HG03103 (cell line): ENCODE measurements around the gene EEIG2.

Source experiments
- ATAC-seq: cut with Tn5 transposase; IDR thresholded peaks from one replicate; pipeline ENCODE4 v1.9.1; 2021; ENCODE audit warnings: low read depth; ENCODE audit not compliant: unreplicated experiment

The EEIG2 gene

DNA sequence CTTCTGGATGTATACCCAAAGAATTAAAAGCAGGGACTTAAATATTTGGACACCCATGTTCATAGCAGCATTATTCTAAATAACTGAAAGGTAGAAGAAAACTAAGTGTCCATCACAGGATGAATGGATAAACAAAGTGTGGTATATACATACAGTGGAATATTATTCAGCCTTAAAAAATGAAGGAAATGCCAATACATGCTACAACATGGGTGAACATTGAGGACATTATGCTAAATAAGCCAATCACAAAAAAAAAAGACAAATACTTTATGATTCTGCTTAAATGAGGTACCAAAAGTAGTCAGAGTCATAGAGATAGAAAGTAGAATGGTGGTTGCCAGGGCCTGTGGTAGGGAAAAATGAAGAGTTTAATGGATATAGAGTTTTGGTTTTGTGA, 14.1 kb downstream of the EEIG2 start:
- no peak for ATAC-seq

DNA sequence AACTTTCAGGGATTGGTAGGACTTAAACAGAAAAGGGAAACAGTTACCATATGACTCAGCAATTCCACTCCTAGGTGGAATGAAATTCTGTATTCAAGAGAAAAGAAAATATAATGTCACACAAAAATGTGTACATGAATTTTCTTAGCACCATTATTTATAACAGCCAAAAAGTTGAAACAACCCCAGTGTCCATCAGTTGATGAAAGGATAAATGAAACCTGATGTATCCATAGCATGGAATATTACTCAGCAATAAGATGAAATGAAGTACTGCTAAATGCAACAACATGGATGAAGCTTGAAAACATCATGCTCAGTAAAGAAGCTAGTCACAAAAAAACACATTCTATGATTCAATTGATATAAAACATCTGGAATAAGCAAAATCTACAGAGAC, 15.5 kb downstream of the EEIG2 start:
- no peak for ATAC-seq

DNA sequence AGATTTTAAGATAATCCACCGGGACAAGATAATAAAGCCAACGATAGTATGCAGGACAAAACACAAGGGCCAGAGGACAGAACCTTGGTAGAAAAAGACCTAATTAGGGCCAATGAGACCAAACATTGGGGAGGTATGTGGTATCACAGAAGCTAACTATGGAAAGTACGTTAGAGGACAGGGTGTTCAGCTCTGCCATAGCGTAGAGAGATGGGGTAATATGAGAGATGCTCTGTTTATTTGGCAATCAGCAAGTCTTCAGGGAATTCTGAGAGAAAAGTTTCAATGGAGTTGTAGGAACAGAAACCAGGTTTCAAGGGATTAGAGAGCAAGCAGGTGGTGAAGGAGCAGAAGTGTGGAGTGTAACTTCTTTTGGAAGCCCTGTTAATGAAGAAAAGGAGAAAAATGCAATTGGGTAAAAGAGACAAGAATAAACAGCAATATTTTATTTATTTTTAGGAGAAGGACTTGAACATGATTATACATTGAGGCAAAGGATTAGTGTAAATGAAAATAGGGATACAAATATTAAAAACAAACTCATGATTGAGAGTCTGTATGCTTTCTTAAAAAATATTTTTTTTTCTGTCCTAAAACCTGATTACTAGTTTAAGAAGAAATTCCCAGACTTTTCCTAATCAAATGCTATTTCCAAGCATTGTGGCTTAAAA, 24.0 kb downstream of the EEIG2 start:
- ATAC-seq, result no peak

DNA sequence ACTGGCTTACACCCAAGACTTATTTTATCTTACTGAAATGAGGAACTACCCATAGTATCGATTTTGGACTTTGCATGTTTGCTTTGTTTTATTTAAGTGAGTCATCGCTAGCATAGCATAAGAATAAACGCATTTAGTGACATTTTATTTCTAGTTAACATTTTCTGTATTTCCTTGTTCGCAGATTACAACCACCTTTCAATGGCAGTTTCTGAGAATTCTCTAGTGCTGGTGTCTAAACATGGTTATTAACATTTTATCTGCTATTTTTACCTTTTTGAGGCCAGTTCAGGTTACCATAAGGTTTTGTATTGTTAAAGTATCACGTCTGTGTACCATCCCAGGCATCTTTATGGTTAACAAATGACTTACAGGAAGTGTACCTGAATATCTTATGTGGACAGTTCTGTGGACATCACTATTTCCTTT, 24.5 kb downstream of the EEIG2 start:
- no peak for ATAC-seq

DNA sequence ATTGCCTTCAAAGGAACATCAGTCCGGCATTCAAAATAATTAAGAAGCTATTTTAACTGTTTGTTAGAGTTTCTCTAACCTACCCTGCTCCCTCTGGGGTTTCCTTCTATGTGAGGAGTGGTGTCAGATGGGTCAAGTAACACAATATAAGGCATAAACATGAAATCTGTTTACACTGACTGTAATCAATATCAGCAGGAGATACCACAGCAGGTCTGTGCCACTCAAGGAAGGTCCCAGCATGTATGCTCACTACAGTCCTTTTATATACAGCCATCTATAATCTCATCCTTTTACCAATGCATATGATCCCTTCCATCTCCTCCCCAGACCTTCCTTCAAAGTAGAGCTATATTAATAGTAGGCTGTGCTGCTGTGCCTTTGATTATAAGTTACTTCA, 25.4 kb downstream of the EEIG2 start:
- no peak for ATAC-seq

DNA sequence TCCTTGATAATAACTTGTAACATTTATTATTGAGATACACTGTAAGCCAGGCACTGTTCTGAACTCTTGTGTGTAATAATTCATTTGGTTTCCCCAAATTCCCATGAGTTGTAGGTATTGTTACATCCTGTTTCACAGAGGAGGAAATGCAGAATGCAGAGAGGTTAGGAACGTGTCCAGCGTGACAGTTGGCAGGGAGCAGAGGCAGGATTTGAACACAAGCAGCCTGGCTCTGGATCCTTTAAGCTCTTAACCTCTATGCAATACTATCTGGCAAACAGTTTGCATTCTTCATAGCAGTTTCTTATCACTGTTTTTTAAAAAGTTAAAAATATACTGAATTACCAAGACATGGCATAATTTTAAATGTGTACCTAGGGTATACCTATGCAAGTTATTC, 30.5 kb downstream of the EEIG2 start:
- no peak for ATAC-seq

DNA sequence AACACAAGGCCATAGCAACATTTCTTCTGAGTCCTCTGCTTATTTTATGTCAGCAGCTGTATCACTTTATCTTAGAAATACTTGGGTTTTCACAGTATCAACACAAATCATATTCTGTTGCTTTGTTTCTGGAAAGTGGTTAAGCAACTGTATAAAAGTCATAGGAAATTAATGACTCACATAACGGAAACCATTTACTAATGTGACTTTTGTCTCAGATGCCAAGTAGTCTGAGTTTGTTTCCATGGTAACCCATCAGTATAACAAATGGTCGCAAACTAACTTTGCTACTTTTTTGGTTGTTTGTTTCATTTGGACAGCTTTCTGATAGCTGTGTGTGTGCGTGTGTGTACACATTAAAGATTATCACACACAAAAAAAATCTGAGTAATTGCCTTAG, 31.1 kb downstream of the EEIG2 start:
- ATAC-seq, result no peak

DNA sequence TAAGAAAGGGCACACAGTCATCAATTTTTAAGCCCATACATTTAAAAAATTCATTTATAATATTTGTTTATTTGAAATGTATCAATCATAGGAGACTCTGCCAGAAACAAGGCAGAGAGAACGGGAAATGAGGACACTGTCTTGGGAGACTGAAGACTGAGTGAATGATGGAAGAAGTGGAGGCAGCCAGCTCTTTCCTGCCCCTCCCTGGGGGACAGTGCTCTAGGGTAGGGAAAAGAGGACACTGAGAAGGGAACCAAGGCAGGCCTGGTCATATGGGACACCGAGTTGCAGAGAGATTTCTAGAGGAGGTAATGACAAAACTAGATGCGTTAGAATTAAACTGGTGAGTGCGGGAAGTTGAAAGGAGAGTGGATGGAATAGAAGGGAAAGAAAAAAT, 31.6 kb downstream of the EEIG2 start:
- no peak for ATAC-seq

DNA sequence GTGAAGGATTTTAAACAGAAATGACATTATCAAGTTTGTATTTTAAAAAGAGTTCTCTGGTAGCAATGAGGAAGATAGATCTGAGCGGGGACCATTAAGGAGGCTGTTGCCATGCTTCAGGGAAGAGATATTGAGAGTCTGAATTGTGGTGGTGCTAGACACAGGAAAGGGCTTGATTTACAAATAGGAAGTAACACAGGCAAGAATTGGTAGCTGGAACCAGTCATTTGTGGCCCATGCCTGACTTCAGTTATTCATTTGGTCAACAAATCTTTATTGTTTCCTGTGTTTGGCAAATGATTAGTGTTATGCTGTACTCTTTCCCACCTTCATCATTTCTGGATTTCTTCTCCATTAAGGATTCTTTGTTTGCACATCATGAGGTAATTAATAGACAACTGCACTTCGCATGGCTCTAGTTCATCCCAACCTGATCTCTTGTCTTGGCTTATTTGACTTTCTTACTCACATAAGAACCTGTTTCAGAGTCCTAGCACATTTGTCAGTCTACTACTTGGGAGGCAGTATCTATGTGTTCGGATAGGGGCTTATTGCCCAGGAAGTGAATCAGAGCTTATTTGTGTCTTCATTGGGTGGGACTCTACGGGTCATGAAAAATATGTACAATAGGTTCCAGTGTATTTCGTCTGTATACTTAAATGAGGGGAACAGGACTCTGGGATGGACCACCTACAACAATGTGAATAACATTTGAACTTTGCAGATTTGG, 32.3 kb downstream of the EEIG2 start:
- no peak for ATAC-seq

DNA sequence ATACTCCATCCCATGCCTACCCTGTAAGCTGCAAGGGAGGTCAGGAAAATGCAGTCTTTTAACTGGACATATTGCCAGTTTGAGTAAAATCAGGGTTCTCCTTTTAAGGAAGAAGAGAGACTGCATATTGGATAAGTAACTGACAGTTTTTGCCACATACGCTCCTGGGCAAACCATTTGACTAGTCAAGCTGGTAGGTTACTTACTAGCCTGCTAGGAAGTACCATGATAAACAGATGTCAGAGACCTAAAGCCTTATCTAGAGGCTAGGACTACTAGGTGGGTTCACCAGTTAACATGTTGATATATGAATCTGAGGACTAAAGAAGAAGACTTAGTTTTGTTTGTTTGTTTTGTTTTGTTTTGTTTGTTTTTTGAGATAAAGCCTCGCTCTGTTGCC, 33.5 kb downstream of the EEIG2 start:
- ATAC-seq, result no peak

DNA sequence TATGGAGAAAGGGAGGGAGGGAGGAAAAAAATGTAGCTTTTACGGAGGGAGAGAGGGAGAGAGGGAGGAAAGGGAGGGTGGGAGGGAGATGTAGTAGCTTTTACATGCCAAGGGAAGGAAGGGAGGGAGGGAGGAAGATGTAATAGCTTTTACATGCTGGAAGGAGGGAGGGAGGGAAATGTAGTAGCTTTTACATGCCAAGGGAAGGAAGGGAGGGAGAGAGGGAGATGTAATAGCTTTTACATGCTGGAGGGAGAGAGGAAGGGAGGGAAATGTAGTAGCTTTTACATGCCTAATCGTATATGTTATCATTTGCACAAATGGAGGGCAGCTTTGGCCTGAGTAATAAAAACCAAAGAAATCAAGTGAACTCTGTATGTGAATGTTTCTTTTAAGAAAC, 35.6 kb downstream of the EEIG2 start:
- ATAC-seq, result no peak

DNA sequence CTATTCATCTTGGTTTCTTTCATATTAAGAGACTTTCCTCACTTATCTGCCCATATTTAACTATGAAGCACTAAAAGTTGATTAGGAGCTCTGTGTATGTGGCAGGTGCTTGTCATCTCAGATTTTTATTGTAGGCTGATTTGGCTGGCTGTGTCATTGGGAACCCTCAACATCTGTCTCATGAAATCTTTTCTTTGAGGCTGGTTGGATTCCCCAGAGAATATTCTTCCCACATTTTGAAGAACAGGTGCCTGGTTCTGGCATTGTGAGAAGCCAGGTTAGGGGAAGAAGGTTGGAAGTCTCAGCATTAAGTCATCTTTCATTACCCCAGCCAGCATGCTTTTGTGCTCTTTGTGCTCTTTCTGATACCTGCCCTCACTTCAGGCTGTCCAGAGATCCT, 37.1 kb downstream of the EEIG2 start:
- no peak for ATAC-seq

DNA sequence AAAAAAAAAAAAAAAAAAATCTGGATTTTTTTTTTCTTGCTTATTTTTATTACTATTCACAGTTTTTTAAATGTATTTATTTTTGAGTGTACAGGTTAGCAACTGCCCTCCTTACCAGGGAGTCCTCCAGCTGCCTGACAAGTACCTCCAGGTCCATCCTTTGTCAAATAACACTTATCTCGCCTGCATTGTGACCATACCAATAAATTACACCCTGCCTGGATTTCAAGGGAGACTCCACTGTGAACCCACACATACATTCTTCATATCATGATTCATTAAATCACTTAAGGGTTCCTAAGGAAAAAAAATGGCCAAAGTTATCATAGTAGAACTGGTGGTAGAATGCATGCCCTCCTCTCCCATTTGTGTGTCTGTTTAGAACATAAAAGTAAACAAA, 38.4 kb downstream of the EEIG2 start:
- ATAC-seq, result no peak

DNA sequence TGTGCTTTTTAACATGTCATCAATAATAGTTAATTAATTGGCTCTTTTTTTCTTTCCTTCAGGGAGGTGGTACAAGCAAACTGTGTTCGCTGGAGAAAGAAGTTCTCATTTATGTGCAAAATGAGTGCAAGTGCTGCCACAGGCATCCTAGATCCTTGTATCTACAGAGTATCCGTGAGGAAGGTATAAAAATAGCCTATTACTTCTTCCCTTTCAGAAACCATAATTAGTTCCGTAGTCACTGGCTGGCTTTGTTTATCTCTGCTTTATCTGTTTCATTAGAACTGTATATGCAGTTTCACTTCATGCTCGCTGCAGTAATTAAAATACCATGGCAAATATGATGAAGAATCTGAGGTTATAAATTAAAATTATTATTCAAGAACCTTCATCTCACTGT, 40.6 kb downstream of the EEIG2 start:
- no peak for ATAC-seq

DNA sequence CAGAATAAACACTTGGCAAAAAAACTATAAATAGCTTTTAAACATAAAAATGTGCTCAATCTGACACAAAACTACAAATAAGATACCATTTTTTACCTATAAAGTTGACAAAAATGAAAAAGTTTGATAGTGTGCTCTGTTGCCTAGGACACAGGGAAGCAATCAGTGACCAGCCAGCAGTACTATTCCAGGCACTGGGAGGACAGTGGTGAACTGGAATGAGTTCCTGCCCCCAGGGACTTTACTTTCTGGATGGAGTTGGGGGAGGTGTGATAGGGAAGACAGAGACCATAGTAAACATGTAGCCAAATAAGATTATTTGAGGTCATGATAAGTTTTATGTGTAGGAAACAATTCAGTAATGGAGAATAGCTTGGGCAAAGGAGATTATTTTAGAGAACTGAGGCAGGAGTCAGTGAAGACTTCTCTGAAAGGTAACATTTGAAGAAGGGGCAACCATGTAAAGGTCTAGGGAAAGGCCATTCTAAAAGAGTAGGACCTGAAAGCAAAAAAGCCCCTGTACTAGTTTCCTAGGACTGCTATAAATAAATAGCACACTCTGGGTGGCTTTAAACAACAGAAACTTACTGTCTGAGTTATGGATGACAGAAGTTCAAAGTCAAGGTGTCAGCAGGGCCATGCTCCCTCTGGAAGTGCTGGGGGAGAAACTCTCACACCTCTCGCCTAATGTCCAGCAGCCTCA, 42.0 kb downstream of the EEIG2 start:
- ATAC-seq, result no peak

DNA sequence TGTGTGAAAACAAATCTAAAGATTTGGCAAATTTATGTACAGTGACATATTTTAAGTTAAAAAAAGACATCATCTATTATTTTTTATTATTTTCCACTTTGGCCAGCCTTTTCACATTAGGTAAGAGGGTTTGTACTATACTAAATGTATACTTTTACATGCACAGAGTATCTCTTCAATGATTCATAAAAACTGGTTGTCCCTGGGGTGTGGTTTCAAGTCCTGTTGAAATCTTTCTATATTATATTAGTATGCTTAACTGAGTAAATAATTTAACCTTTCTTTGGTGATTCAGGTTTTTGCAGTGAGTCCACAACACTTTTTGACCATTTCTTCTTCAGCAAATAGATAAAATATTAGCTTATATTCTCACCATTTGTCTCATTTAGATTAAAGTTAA, 45.7 kb downstream of the EEIG2 start:
- no peak for ATAC-seq

DNA sequence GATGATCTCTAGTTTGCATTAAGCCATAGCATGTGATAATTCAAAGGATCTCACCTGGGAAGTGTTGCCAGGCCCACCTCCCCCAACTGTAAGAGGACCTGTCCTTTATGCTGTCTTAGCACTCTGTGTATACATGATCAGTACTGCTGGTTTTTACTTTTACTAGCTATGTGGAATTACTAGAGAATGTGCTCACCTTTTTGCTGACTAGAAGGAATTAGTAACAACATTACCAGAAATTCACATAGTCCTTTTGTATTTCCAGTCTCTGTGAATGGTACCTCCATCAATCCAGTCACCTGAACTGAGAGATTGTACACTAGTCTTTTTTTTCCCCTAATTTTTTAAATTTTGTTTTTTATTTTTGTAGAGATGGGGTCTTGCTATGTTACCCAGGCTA, 46.6 kb downstream of the EEIG2 start:
- no peak for ATAC-seq

DNA sequence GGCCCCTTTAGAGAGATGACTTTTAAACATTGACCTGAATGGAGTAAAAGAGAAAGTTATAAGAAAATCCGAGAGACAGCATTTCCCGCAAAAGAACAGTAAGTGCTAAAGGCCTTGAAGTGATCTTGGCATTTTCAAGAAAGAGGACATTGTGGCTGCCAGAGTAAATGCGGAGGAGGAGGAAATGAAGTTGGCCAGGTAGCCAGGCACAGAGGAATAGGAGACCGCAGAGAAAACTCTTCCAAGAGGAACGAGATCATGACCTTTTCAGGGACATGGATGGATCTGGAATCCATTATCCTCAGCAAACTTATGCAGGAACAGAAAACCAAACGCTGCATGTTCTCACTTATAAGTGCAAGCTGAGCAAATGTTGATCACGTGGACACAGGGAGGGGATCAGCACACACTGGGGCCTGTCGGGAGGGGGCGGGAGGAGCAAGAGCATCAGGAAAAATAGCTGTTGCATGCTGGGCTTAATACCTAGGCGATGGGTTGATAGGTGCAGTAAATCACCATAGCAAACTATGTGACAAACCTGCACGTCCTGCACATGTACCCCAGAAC, 49.7 kb downstream of the EEIG2 start:
- no peak for ATAC-seq
